CD4-positive, alpha-beta T cell treated with Interleukin-4 for 4 hours (primary cell): ENCODE results near the gene RC3H1.
"Not testable (repeated sequence)": the region's sequence is repeated elsewhere in the genome, so short reads cannot be mapped to it uniquely, and the experiment has no call there.

ENCODE experiments used
- DNase-seq: peaks from one replicate; pipeline ENCODE4 v3.0.0-alpha.2; 2020

RC3H1 gene

GRCh38 chr1:174018565-174018964 is 3.6 kb downstream of the RC3H1 start:
- DNase-seq: no peak

- no peak for DNase-seq
These were observed 4.8 kb downstream of the RC3H1 start for GRCh38 chr1:174017231-174017970.

GRCh38 chr1:174013864-174014418 is 8.2 kb downstream of the RC3H1 start:
- no peak for DNase-seq

- no peak for DNase-seq
These were observed 13.2 kb downstream of the RC3H1 start for GRCh38 chr1:174008979-174009378.

- no peak for DNase-seq
These were observed 13.9 kb downstream of the RC3H1 start for GRCh38 chr1:174008269-174008668.

- DNase-seq: no peak
These were observed 14.3 kb downstream of the RC3H1 start for GRCh38 chr1:174007851-174008250.

- no peak for DNase-seq
These were observed 17.1 kb downstream of the RC3H1 start for GRCh38 chr1:174005032-174005431.

GRCh38 chr1:174003867-174004266 is 18.3 kb downstream of the RC3H1 start:
- no peak for DNase-seq

- DNase-seq: no peak
These were observed 20.6 kb downstream of the RC3H1 start for GRCh38 chr1:174001573-174001972.

GRCh38 chr1:174000371-174000770 is 21.8 kb downstream of the RC3H1 start:
- DNase-seq: no peak

GRCh38 chr1:173997791-173998190 is 24.4 kb downstream of the RC3H1 start:
- DNase-seq: no peak

GRCh38 chr1:173996995-173997394 is 25.2 kb downstream of the RC3H1 start:
- no peak for DNase-seq

GRCh38 chr1:173995475-173995874 is 26.7 kb downstream of the RC3H1 start:
- DNase-seq: no peak

- not testable (repeated sequence) for DNase-seq
These were observed 28.2 kb downstream of the RC3H1 start for GRCh38 chr1:173993948-173994347.

GRCh38 chr1:173988068-173988467 is 34.1 kb downstream of the RC3H1 start:
- no peak for DNase-seq

- DNase-seq: no peak
These were observed 35.2 kb downstream of the RC3H1 start for GRCh38 chr1:173986951-173987350.

GRCh38 chr1:173970252-173970651 is 51.9 kb downstream of the RC3H1 start:
- no peak for DNase-seq

GRCh38 chr1:173965896-173966295 is 56.3 kb downstream of the RC3H1 start:
- not testable (repeated sequence) for DNase-seq

GRCh38 chr1:173963477-173963876 is 58.7 kb downstream of the RC3H1 start:
- no peak for DNase-seq

- DNase-seq: no peak
These were observed 61.5 kb downstream of the RC3H1 start for GRCh38 chr1:173960625-173961024.

- no peak for DNase-seq
These were observed 68.0 kb downstream of the RC3H1 start for GRCh38 chr1:173954179-173954578.

- DNase-seq: no peak
These were observed 73.6 kb downstream of the RC3H1 start for GRCh38 chr1:173948594-173948993.

GRCh38 chr1:173946380-173946921 is 75.7 kb downstream of the RC3H1 start:
- no peak for DNase-seq

GRCh38 chr1:173937062-173937461 is 85.1 kb downstream of the RC3H1 start:
- DNase-seq: no peak

GRCh38 chr1:173934440-173934839 is 87.7 kb downstream of the RC3H1 start:
- DNase-seq: no peak
